Measurements from ENCODE around the gene SARNP. TPM values are rescaled to one million over a fixed set of nuclear protein-coding genes. Genes with fewer than 3 reads are reported as not detected.

Gene SARNP
- total RNA-seq, 1 donor from 2014 or later = 141 TPM

DNA sequence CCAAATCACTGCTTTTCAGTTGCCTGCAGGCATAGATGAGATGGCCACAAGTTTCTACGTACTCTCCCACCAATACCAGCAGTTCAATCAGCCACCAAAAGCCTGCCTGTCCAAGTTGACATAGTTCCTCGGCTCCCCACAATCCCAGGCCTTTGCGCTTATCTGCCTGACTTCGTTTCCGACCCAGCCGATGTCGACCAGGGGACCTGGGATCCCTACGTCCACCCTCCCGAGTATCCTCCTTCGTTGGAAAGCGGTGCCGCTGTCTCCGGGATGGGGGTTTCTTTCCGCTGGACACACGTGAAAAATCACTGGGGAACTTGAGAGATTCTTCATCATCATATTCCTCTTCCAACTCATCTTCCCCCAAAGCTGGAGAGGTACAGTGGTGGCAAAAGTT is 10.3 kb upstream of the SARNP start:
- no peak for DNase-seq (ENCODE audit: low read depth)
- TF ChIP-seq, protein P1, sequence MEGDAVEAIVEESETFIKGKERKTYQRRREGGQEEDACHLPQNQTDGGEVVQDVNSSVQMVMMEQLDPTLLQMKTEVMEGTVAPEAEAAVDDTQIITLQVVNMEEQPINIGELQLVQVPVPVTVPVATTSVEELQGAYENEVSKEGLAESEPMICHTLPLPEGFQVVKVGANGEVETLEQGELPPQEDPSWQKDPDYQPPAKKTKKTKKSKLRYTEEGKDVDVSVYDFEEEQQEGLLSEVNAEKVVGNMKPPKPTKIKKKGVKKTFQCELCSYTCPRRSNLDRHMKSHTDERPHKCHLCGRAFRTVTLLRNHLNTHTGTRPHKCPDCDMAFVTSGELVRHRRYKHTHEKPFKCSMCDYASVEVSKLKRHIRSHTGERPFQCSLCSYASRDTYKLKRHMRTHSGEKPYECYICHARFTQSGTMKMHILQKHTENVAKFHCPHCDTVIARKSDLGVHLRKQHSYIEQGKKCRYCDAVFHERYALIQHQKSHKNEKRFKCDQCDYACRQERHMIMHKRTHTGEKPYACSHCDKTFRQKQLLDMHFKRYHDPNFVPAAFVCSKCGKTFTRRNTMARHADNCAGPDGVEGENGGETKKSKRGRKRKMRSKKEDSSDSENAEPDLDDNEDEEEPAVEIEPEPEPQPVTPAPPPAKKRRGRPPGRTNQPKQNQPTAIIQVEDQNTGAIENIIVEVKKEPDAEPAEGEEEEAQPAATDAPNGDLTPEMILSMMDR (IDR thresholded peaks at IDR 0.05; ENCODE audit: insufficient read depth, low read length, poor library complexity, severe bottlenecking) = no peak
- H3K4me3 ChIP-seq (ENCODE audit: low read depth, low read length) = no peak overlapping the region

DNA sequence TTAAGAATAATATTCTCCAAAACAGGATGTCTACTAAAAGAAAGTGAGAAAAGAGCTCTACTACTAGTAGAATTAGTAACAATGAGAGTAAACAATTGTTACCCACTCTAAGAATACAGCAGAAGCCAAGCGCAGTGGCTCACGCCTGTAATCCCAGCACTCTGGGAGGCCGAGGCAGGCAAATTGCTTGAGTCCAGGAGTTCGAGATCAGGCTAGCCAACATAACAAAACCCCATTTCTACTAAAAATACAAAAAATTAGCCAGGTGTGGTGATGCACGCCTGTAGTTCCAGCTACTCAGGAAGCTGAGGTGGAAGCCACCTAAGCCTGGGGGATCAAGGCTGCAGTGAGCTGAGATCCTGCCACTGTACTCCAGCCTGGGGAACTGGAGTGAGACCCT is 7.2 kb upstream of the SARNP start:
- H3K27me3 ChIP-seq (ENCODE audit: control insufficient read depth, insufficient read depth, low read length) = no peaks in the 10 kb centered on the region
- TF ChIP-seq, protein P1 (IDR thresholded peaks at IDR 0.05; ENCODE audit: insufficient read depth, low read length, poor library complexity, severe bottlenecking) = no peak
- DNase-seq (ENCODE audit: low read depth) = no peak
- H3K4me3 ChIP-seq (ENCODE audit: low read depth, low read length) = no peak overlapping the region
- peaks cover 2% of the 10 kb centered on the region for H3K36me3 ChIP-seq (ENCODE audit: control insufficient read depth, insufficient read depth, low read length)

More for the DNA sequence above, 10.3 kb upstream of the SARNP start:
- no peaks in the 10 kb centered on the region for H3K27me3 ChIP-seq (ENCODE audit: control insufficient read depth, insufficient read depth, low read length)
- no peaks in the 10 kb centered on the region for H3K36me3 ChIP-seq (ENCODE audit: control insufficient read depth, insufficient read depth, low read length)

DNA sequence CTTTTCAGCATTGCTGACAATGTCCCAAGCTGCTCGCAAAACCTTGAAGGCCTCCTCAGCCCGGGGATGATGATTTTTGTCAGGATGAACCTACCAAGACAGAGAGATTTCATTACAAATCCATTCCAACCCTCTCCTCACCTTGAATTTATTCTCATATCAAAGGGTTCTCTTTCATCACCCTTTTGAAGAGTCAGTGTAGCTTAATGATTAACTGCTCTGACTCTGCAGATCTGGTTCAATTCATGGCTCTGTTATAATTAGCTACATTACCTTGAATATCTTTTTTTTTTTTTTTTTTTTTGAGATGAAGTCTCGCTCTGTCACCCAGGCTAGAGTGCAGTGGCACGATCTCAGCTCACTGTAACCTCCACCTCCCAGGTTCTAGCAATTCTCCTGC is 5.9 kb upstream of the SARNP start:
- peaks cover 2% of the 10 kb centered on the region for H3K36me3 ChIP-seq (ENCODE audit: control insufficient read depth, insufficient read depth, low read length)
- no peak overlapping the region for H3K4me3 ChIP-seq (ENCODE audit: low read depth, low read length)
- TF ChIP-seq, protein P1 (IDR thresholded peaks at IDR 0.05; ENCODE audit: insufficient read depth, low read length, poor library complexity, severe bottlenecking) = no peak
- no peaks in the 10 kb centered on the region for H3K27me3 ChIP-seq (ENCODE audit: control insufficient read depth, insufficient read depth, low read length)
- DNase-seq (ENCODE audit: low read depth) = no peak

DNA sequence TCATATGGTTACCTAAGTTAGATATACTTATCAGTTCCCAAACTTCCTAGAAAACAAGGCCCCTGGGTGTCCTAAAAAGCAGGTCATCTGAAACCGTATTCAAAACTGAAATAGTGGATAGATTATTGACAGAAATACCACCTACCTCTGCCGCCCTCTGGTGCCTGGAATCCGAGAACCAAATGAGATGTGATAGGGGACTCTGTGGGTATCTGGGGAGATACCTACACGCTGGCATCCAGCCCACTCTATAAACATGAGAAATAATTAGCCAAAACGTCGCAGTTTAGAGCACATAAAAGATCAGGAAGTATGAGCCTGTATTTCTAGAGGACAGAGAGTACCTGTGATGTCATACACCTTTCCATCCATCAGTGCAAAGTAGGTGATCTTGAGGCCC is 4.7 kb upstream of the SARNP start:
- TF ChIP-seq, protein P1 (IDR thresholded peaks at IDR 0.05; ENCODE audit: insufficient read depth, low read length, poor library complexity, severe bottlenecking) = peak; percentile 63
- Histone ChIP-seq H3K27me3 (ENCODE audit: control insufficient read depth, insufficient read depth, low read length) (no peaks in the 10 kb centered on the region), H3K36me3 (ENCODE audit: control insufficient read depth, insufficient read depth, low read length) (peaks cover 2% of the 10 kb centered on the region), H3K4me3 (ENCODE audit: low read depth, low read length) (no peak overlapping the region)
- DNase-seq (ENCODE audit: low read depth) = no peak

DNA sequence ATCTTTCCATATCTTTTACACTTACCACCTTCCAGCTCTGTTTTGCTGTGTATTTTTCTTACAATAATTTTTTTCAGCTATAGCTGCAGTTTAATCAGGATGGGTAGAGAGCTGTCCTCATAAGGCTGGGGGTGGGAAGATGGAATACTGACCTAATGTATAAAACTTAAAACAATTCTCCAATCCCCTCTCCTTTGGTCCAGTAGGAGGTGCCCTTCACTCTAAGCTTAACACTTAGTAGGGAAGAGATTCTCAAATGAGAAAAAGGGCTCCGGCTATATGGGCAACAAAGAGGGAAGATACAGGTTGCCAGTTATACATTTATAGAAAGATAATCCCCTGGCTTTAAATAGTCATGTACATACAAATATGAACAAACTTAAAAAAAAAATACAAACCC is 3.2 kb upstream of the SARNP start:
- DNase-seq (ENCODE audit: low read depth) = no peak
- Histone ChIP-seq H3K27me3 (ENCODE audit: control insufficient read depth, insufficient read depth, low read length) (no peaks in the 10 kb centered on the region), H3K36me3 (ENCODE audit: control insufficient read depth, insufficient read depth, low read length) (peaks cover 2% of the 10 kb centered on the region), H3K4me3 (ENCODE audit: low read depth, low read length) (no peak overlapping the region)
- TF ChIP-seq, protein P1 (IDR thresholded peaks at IDR 0.05; ENCODE audit: insufficient read depth, low read length, poor library complexity, severe bottlenecking) = peak; percentile 17

- no peak for DNase-seq (ENCODE audit: low read depth)
- TF ChIP-seq, protein P1 (IDR thresholded peaks at IDR 0.05; ENCODE audit: insufficient read depth, low read length, poor library complexity, severe bottlenecking) = no peak
- peak overlapping the region; percentile 91 for H3K4me3 ChIP-seq (ENCODE audit: low read depth, low read length)
- H3K27me3 ChIP-seq (ENCODE audit: control insufficient read depth, insufficient read depth, low read length) = no peaks in the 10 kb centered on the region
- peaks cover 2% of the 10 kb centered on the region for H3K36me3 ChIP-seq (ENCODE audit: control insufficient read depth, insufficient read depth, low read length)
These were observed 1.4 kb upstream of the SARNP start for GRCh38 chr12:55818886-55819285.

Measured in kidney epithelial cell (primary cell).